SK-N-SH (cell line): ENCODE results near the gene LIMS1. TPM values are rescaled to one million over a fixed set of nuclear protein-coding genes. Genes with fewer than 3 reads are reported as not detected.

Experiments
- CTCF ChIA-PET: fragments of 300-600, 350-600 bp; formaldehyde crosslinking; extraction: SDS; loops from one replicate; lab custom pipeline; 2021; lab: Yijun Ruan, JAX
- POLR2A ChIA-PET: fragments of 350-600 bp; sonication (Branson Sonifier 250); formaldehyde crosslinking; extraction: SDS; loops from one replicate; lab custom pipeline; 2020; ENCODE audit warnings: antibody characterized with exemption, inconsistent platforms; lab: Yijun Ruan, JAX
- DNase-seq: peaks from one replicate; pipeline ENCODE4 v3.0.0; 2012
- H2AFZ ChIP-seq: fragments of 200-600 bp; sonication (generic); 2 replicates; pipeline ENCODE4 v1.8.1; 2016; ENCODE audit warnings: antibody characterized with exemption, mild to moderate bottlenecking, low read depth
- H3F3A ChIP-seq: fragments of 200-600 bp; sonication (generic); replicated peaks from 2 replicates; pipeline ENCODE3; 2016; ENCODE audit warnings: antibody characterized with exemption, mild to moderate bottlenecking; ENCODE audit not compliant: insufficient read depth
- H3K27ac ChIP-seq, 2 experiments: fragments of 200-500 bp in 1 of 2; fragments of 200-600 bp in 1 of 2; sonication (Bioruptor generic) in 1 of 2; sonication (generic), shearing (Covaris generic) in 1 of 2; 2 replicates each; pipeline versions ENCODE4 v1.5.1 to v1.6.1; 2014 to 2016; ENCODE audit warnings: low read depth in 2 of 2, inconsistent platforms in 1 of 2, low read length in 1 of 2, mild to moderate bottlenecking in 1 of 2, mixed read lengths in 1 of 2
- H3K27me3 ChIP-seq: fragments of 200-600 bp; sonication (generic), shearing (Covaris generic); 2 replicates; pipeline ENCODE4 v1.6.1; 2016; ENCODE audit warnings: mixed run types; ENCODE audit not compliant: insufficient read depth
- H3K36me3 ChIP-seq, 2 experiments: fragments of 200-500 bp in 1 of 2; fragments of 200-600 bp in 1 of 2; sonication (Bioruptor generic) in 1 of 2; sonication (generic) in 1 of 2; replicated peaks in 1 of 2; 2 replicates each; pipeline versions ENCODE3 to v1.5.1; 2014 to 2016; ENCODE audit warnings: low read length in 1 of 2, mild to moderate bottlenecking in 1 of 2; ENCODE audit not compliant: insufficient read depth in 2 of 2, control insufficient read depth in 1 of 2
- H3K4me1 ChIP-seq, 2 experiments: fragments of 200-500 bp in 1 of 2; fragments of 200-600 bp in 1 of 2; sonication (Bioruptor generic) in 1 of 2; sonication (generic), shearing (Covaris generic) in 1 of 2; 2 replicates each; pipeline versions ENCODE4 v1.5.1 to v1.6.1; 2014 to 2016; ENCODE audit warnings: low read depth in 1 of 2, low read length in 1 of 2, mixed run types in 1 of 2; ENCODE audit not compliant: insufficient read depth in 2 of 2, control insufficient read depth in 1 of 2
- H3K4me2 ChIP-seq: fragments of 200-600 bp; sonication (generic), shearing (Covaris generic); 2 replicates; pipeline ENCODE4 v1.6.1; 2017; ENCODE audit warnings: mixed run types
- H3K4me3 ChIP-seq, 2 experiments: fragments of 200-500 bp in 1 of 2; fragments of 200-600 bp in 1 of 2; sonication (Bioruptor generic) in 1 of 2; sonication (generic), shearing (Covaris generic) in 1 of 2; 2 replicates each; pipeline versions ENCODE4 v1.5.1 to v1.8.1; 2014 to 2016; ENCODE audit warnings: low read depth in 2 of 2, inconsistent platforms in 1 of 2, low read length in 1 of 2, mild to moderate bottlenecking in 1 of 2, mixed read lengths in 1 of 2, moderate library complexity in 1 of 2
- H3K79me2 ChIP-seq: fragments of 200-600 bp; sonication (generic); 2 replicates; pipeline ENCODE4 v1.8.1; 2017; ENCODE audit warnings: mild to moderate bottlenecking; ENCODE audit not compliant: insufficient read depth
- H3K9ac ChIP-seq: fragments of 200-600 bp; sonication (generic); 2 replicates; pipeline ENCODE4 v1.6.1; 2017; ENCODE audit warnings: mixed run types
- H3K9me2 ChIP-seq: fragments of 200-600 bp; sonication (generic); 2 replicates; pipeline ENCODE4 v1.6.1; 2017; ENCODE audit warnings: mixed run types
- H3K9me3 ChIP-seq: fragments of 200-600 bp; sonication (generic); 2 replicates; pipeline ENCODE4 v1.6.1; 2017; ENCODE audit warnings: mixed run types, mild to moderate bottlenecking, moderate library complexity
- H4K20me1 ChIP-seq: fragments of 200-600 bp; sonication (generic); 2 replicates; pipeline ENCODE4 v1.6.1; 2017; ENCODE audit warnings: mild to moderate bottlenecking, mixed run types; ENCODE audit not compliant: insufficient read depth
- CHD2 ChIP-seq: fragments of 150-350 bp; IDR thresholded peaks from 2 replicates; pipeline ENCODE4 v1.6.1; 2018; ENCODE audit warnings: low read length; ENCODE audit not compliant: partially characterized antibody
- EP300 ChIP-seq, 2 experiments: IDR thresholded peaks; 2 replicates each; pipeline versions ENCODE4 v1.4.0 to v1.6.1; 2012; ENCODE audit warnings: borderline replicate concordance in 1 of 2, low read depth in 1 of 2, low read length in 1 of 2
- EZH2phosphoT487 ChIP-seq: fragments of 200-600 bp; sonication (generic); IDR thresholded peaks from 2 replicates; pipeline ENCODE4 v1.6.1; 2017; ENCODE audit warnings: low read depth, mixed run types, mild to moderate bottlenecking, antibody characterized with exemption, moderate library complexity, borderline replicate concordance
- FOSL2 ChIP-seq: IDR thresholded peaks from 2 replicates; pipeline ENCODE4 v1.4.0; 2012; ENCODE audit warnings: low read depth, mild to moderate bottlenecking, moderate library complexity, borderline replicate concordance
- FOXJ3 ChIP-seq: sonication (generic); formaldehyde crosslinking; IDR thresholded peaks from 2 replicates; pipeline ENCODE4 v1.5.1; 2020; ENCODE audit warnings: mild to moderate bottlenecking, missing genetic modification reagents
- NFIC ChIP-seq: IDR thresholded peaks from 2 replicates; pipeline ENCODE4 v1.4.0; 2012; ENCODE audit warnings: borderline replicate concordance
- RCOR1 ChIP-seq: fragments of 150-350 bp; IDR thresholded peaks from 2 replicates; pipeline ENCODE4 v1.6.1; 2017; ENCODE audit warnings: antibody characterized with exemption, low read length
- SIN3A ChIP-seq: IDR thresholded peaks from 2 replicates; pipeline ENCODE4 v1.6.1; 2012; ENCODE audit warnings: low read depth, mild to moderate bottlenecking, low read length, moderate library complexity, borderline replicate concordance
- SMC3 ChIP-seq: IDR thresholded peaks from 2 replicates; pipeline ENCODE4 v1.6.1; 2012; ENCODE audit warnings: low read depth, low read length, improper control_type of control experiment
- TEAD4 ChIP-seq: IDR thresholded peaks from 2 replicates; pipeline ENCODE4 v1.4.0; 2012; ENCODE audit warnings: mild to moderate bottlenecking, borderline replicate concordance; ENCODE audit not compliant: insufficient read depth
- YY1 ChIP-seq: IDR thresholded peaks from 2 replicates; pipeline ENCODE4 v1.4.0; 2012; ENCODE audit warnings: low read depth, mild to moderate bottlenecking
- WGBS: methylation state at CpG from one replicate; pipeline ENCODE4 v1.1.6; 2017; ENCODE audit warnings: low lambda C conversion rate; 5-methylcytosine and 5-hydroxymethylcytosine counted together
- polyA plus RNA-seq, 3 experiments: library from polyadenylated mRNA; depleted of rRNA; stranded (reverse); fragments of >200 nt; gene quantifications; 2 replicates each; pipeline ENCODE4 v1.2.3, GENCODE V29; 2012
- TF ChIP-seq, protein P1 (sequence below): fragments of 200-600 bp; sonication (generic); IDR thresholded peaks from 2 replicates; pipeline ENCODE4 v1.6.1; 2017; ENCODE audit warnings: antibody characterized with exemption, mild to moderate bottlenecking, moderate library complexity
- TF ChIP-seq, protein P2 (sequence below): IDR thresholded peaks from 2 replicates; pipeline ENCODE4 v1.4.0; 2012; ENCODE audit warnings: low read depth
- TF ChIP-seq, protein P3 (sequence below): IDR thresholded peaks from 2 replicates; pipeline ENCODE4 v1.4.0; 2012; ENCODE audit warnings: low read depth, borderline replicate concordance
- TF ChIP-seq, protein P4 (sequence below): fragments of 150-350 bp; IDR thresholded peaks from 2 replicates; pipeline ENCODE4 v1.6.1; 2016; ENCODE audit warnings: mild to moderate bottlenecking, low read depth, low read length

The LIMS1 gene
- polyA plus RNA-seq, 1 of the 3 experiments (the other 2 are of a cell fraction), result 123 TPM

DNA sequence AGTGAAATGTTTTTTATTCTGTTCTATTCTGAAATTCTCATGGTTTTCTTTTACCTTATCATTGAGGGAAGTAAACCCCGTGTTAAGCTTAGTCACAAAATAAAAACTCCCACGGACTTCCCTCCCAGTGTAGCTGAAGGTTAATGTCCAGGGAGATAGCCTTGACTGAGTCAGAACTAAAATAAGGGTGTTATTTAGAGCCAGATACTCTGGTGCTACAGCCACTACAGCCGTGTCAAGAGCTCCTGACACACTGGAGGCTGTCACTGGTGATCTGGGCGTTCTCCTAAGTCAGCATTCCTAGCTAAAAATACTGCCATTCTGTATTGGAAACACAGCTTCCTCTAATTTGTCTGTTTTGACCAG, 103.0 kb downstream of the LIMS1 start:
- no peaks in the 10 kb centered on the region for H3K9me2 ChIP-seq
- peak overlapping the region; percentile 67 to 97; a peak in 3 of 4 replicates for H3K27ac ChIP-seq
- peaks cover 49 to 50% of the 10 kb centered on the region in 2 experiments for H3K4me1 ChIP-seq
- H4K20me1 ChIP-seq, result peaks cover 10% of the 10 kb centered on the region
- TF ChIP-seq CHD2, result no peak
- no peak for TF ChIP-seq YY1
- TF ChIP-seq EP300 (IDR thresholded peaks at IDR 0.05; ENCODE audit: borderline replicate concordance in 1 of 2, low read depth in 1 of 2, low read length in 1 of 2), result no peak
- no peak for TF ChIP-seq TEAD4
- TF ChIP-seq, protein P1, sequence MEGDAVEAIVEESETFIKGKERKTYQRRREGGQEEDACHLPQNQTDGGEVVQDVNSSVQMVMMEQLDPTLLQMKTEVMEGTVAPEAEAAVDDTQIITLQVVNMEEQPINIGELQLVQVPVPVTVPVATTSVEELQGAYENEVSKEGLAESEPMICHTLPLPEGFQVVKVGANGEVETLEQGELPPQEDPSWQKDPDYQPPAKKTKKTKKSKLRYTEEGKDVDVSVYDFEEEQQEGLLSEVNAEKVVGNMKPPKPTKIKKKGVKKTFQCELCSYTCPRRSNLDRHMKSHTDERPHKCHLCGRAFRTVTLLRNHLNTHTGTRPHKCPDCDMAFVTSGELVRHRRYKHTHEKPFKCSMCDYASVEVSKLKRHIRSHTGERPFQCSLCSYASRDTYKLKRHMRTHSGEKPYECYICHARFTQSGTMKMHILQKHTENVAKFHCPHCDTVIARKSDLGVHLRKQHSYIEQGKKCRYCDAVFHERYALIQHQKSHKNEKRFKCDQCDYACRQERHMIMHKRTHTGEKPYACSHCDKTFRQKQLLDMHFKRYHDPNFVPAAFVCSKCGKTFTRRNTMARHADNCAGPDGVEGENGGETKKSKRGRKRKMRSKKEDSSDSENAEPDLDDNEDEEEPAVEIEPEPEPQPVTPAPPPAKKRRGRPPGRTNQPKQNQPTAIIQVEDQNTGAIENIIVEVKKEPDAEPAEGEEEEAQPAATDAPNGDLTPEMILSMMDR, result no peak
- TF ChIP-seq NFIC, result no peak
- no peak for TF ChIP-seq SIN3A
- TF ChIP-seq SMC3, result no peak
- TF ChIP-seq RCOR1, result no peak
- TF ChIP-seq, protein P2, sequence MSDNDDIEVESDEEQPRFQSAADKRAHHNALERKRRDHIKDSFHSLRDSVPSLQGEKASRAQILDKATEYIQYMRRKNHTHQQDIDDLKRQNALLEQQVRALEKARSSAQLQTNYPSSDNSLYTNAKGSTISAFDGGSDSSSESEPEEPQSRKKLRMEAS, result no peak
- no peak for TF ChIP-seq FOSL2
- no peak for TF ChIP-seq EZH2phosphoT487
- no peak for TF ChIP-seq FOXJ3 (CRISPR knock-in tag)
- TF ChIP-seq, protein P3, sequence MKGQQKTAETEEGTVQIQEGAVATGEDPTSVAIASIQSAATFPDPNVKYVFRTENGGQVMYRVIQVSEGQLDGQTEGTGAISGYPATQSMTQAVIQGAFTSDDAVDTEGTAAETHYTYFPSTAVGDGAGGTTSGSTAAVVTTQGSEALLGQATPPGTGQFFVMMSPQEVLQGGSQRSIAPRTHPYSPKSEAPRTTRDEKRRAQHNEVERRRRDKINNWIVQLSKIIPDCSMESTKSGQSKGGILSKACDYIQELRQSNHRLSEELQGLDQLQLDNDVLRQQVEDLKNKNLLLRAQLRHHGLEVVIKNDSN, result no peak
- TF ChIP-seq, protein P4, sequence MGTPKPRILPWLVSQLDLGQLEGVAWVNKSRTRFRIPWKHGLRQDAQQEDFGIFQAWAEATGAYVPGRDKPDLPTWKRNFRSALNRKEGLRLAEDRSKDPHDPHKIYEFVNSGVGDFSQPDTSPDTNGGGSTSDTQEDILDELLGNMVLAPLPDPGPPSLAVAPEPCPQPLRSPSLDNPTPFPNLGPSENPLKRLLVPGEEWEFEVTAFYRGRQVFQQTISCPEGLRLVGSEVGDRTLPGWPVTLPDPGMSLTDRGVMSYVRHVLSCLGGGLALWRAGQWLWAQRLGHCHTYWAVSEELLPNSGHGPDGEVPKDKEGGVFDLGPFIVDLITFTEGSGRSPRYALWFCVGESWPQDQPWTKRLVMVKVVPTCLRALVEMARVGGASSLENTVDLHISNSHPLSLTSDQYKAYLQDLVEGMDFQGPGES, result no peak
- no peak for DNase-seq
- ChIA-PET CTCF (interaction anchor here (0.7 to 5.4 kb wide), 19 partner anchors 9 to 422 kb away, joined by 3 to 188 read pairs (median 8); partner anchors contain the start of gene SULT1C4), POLR2A (no interaction called here)
- H3K4me3 ChIP-seq, result no peak overlapping the region; a peak in 1 of 4 replicates
- no peaks in the 10 kb centered on the region for H3K36me3 ChIP-seq
- peak overlapping the region; percentile 30 for H3K4me2 ChIP-seq
- peaks cover 39% of the 10 kb centered on the region for H3F3A ChIP-seq
- peaks cover 89% of the 10 kb centered on the region for H3K79me2 ChIP-seq
- 16% methylated on average over 4 of the region's 4 CpGs for WGBS
- H3K9ac ChIP-seq, result peak overlapping the region; percentile 46; the same call in 1 of the 2 replicates
- H3K27me3 ChIP-seq, result no peaks in the 10 kb centered on the region
- H3K9me3 ChIP-seq, result no peaks in the 10 kb centered on the region
- H2AFZ ChIP-seq, result no peak overlapping the region
